ENCODE results near the gene TDRD5. TPM values are rescaled to one million over a fixed set of nuclear protein-coding genes. Genes with fewer than 3 reads are reported as not detected.

Gene TDRD5
- total RNA-seq, 2 experiments from 2014 or later: not detected

GRCh38 chr1:179706339-179706941, 114.8 kb downstream of the TDRD5 start:
- CTCF ChIA-PET: interaction anchor here (0.6 to 20.9 kb wide), 49 partner anchors 9 to 626 kb away, joined by 3 to 634 read pairs (median 4); no protein-coding TSS in a partner anchor
- TF ChIP-seq CTCF (IDR thresholded peaks at IDR 0.05): peak; percentile 80
- ATAC-seq (no peak), DNase-seq (peak; percentile 68)
- H3K27ac Mint-ChIP-seq: no peak overlapping the region
- peaks cover 6% of the 10 kb centered on the region for H3K4me1 Mint-ChIP-seq (ENCODE audit: low read depth)
- H3K36me3 Mint-ChIP-seq (ENCODE audit: low read depth): no peaks in the 10 kb centered on the region
- no peak overlapping the region for H3K4me3 Mint-ChIP-seq
- H3K9me3 Mint-ChIP-seq: no peaks in the 10 kb centered on the region
- no peaks in the 10 kb centered on the region for H3K27me3 Mint-ChIP-seq
- intact Hi-C loops (cut with micrococcal nuclease): loop anchor here (1.0 to 5.0 kb wide), 3 partner anchors 104 to 471 kb away; no protein-coding TSS in a partner anchor
- POLR2A ChIA-PET: interaction anchor here (0.6 to 1.4 kb wide), 2 partner anchors 109 to 176 kb away, joined by 3 to 7 read pairs; no protein-coding TSS in a partner anchor

- ChIA-PET CTCF (interaction anchor here (3.7 to 20.9 kb wide), 2 partner anchors 24 to 105 kb away, joined by 23 to 634 read pairs; no protein-coding TSS in a partner anchor), POLR2A (no interaction called here)
- no peaks in the 10 kb centered on the region for H3K36me3 Mint-ChIP-seq (ENCODE audit: low read depth)
- H3K9me3 Mint-ChIP-seq: no peaks in the 10 kb centered on the region
- ATAC-seq: no peak
- no peaks in the 10 kb centered on the region for H3K27me3 Mint-ChIP-seq
- TF ChIP-seq CTCF (IDR thresholded peaks at IDR 0.05): no peak
- no peak overlapping the region for H3K4me3 Mint-ChIP-seq
- intact Hi-C loops (cut with micrococcal nuclease): loop anchor here (5.0 kb wide), 1 partner anchor 470 kb away; no protein-coding TSS in a partner anchor
- H3K4me1 Mint-ChIP-seq (ENCODE audit: low read depth): peaks cover 6% of the 10 kb centered on the region
- H3K27ac Mint-ChIP-seq: no peak overlapping the region
- DNase-seq: no peak
Observed at GRCh38 chr1:179707406-179707805, 115.8 kb downstream of the TDRD5 start.

- no peak for TF ChIP-seq CTCF (IDR thresholded peaks at IDR 0.05)
- CTCF ChIA-PET: interaction anchor here (0.8 to 20.9 kb wide), 4 partner anchors 8 to 471 kb away, joined by 4 to 634 read pairs (median 4); no protein-coding TSS in a partner anchor
- Mint-ChIP-seq H3K36me3 (ENCODE audit: low read depth) (no peaks in the 10 kb centered on the region), H3K4me3 (no peak overlapping the region), H3K9me3 (peaks cover 8% of the 10 kb centered on the region), H3K4me1 (ENCODE audit: low read depth) (peaks cover 6% of the 10 kb centered on the region), H3K27me3 (no peaks in the 10 kb centered on the region), H3K27ac (no peak overlapping the region)
- intact Hi-C loops (cut with micrococcal nuclease): loop anchor here (5.0 kb wide), 1 partner anchor 469 kb away; no protein-coding TSS in a partner anchor
- no peak for ATAC-seq
- POLR2A ChIA-PET: no interaction called here
- DNase-seq: no peak
Observed at GRCh38 chr1:179708434-179709195, 117.0 kb downstream of the TDRD5 start.

- peak; percentile 13 for DNase-seq
- ChIA-PET CTCF (interaction anchor here (0.8 to 20.9 kb wide), 6 partner anchors 9 to 469 kb away, joined by 3 to 634 read pairs (median 4); no protein-coding TSS in a partner anchor), POLR2A (no interaction called here)
- H3K9me3 Mint-ChIP-seq: peaks cover 17% of the 10 kb centered on the region
- H3K4me1 Mint-ChIP-seq (ENCODE audit: low read depth): peaks cover 6% of the 10 kb centered on the region
- no peaks in the 10 kb centered on the region for H3K36me3 Mint-ChIP-seq (ENCODE audit: low read depth)
- H3K4me3 Mint-ChIP-seq: no peak overlapping the region
- H3K27ac Mint-ChIP-seq: no peak overlapping the region
- intact Hi-C loops (cut with micrococcal nuclease): loop anchor here (5.0 kb wide), 1 partner anchor 467 kb away; no protein-coding TSS in a partner anchor
- ATAC-seq: peak; percentile 82
- H3K27me3 Mint-ChIP-seq: no peaks in the 10 kb centered on the region
- TF ChIP-seq CTCF (IDR thresholded peaks at IDR 0.05): no peak
Observed at GRCh38 chr1:179709841-179710329, 118.3 kb downstream of the TDRD5 start.

Data from activated CD8-positive, alpha-beta T cell treated with anti-CD3 and anti-CD28 coated beads for 36 hours (primary cell).